Neural cell (in vitro differentiated cells): ENCODE results near the gene TMEM181. TPM values are rescaled to one million over a fixed set of nuclear protein-coding genes. Genes with fewer than 3 reads are reported as not detected.

Experiments used
- H2AFZ ChIP-seq: fragments of 200-600, 300-800 bp; sonication (generic), shearing (Covaris generic); 2 replicates; pipeline ENCODE4 v1.6.0; 2014; ENCODE audit warnings: low read depth, mild to moderate bottlenecking, antibody characterized with exemption, low read length, moderate library complexity
- H3F3A ChIP-seq: fragments of 200-600 bp; shearing (Covaris generic); 2 replicates; pipeline ENCODE4 v1.6.1; 2016; ENCODE audit warnings: mild to moderate bottlenecking, moderate library complexity, mixed read lengths, antibody characterized with exemption, low read length; ENCODE audit not compliant: insufficient read depth, poor library complexity, severe bottlenecking
- H3K27ac ChIP-seq: fragments of 200-600, 300-800 bp; sonication (generic), shearing (Covaris generic); 2 replicates; pipeline ENCODE4 v1.5.1; 2014; ENCODE audit warnings: mild to moderate bottlenecking, low read length, moderate library complexity
- H3K27me3 ChIP-seq: fragments of 300-800, 200-600 bp; sonication (generic), shearing (Covaris generic); 2 replicates; pipeline ENCODE4 v1.6.0; 2014; ENCODE audit warnings: mild to moderate bottlenecking, low read depth, low read length, moderate library complexity; ENCODE audit not compliant: insufficient read depth
- H3K36me3 ChIP-seq: fragments of 300-800, 200-600 bp; sonication (generic), shearing (Covaris generic); 2 replicates; pipeline ENCODE4 v1.5.1; 2014; ENCODE audit warnings: mild to moderate bottlenecking, antibody characterized with exemption, low read length, moderate library complexity; ENCODE audit not compliant: insufficient read depth
- H3K4me2 ChIP-seq: fragments of 300-800, 200-600 bp; sonication (generic), shearing (Covaris generic); 2 replicates; pipeline ENCODE4 v1.6.0; 2014; ENCODE audit warnings: mild to moderate bottlenecking, low read length
- H3K4me3 ChIP-seq: fragments of 300-800, 200-600 bp; sonication (generic), shearing (Covaris generic); 2 replicates; pipeline ENCODE4 v1.5.1; 2014; ENCODE audit warnings: mild to moderate bottlenecking, low read length, moderate library complexity
- H3K79me2 ChIP-seq: fragments of 200-600 bp; shearing (Covaris generic); replicated peaks from 2 replicates; pipeline ENCODE4 v1.6.0; 2014; ENCODE audit warnings: mild to moderate bottlenecking, low read length, moderate library complexity; ENCODE audit not compliant: insufficient read depth
- H3K9ac ChIP-seq: fragments of 300-800, 200-600 bp; sonication (generic), shearing (Covaris generic); 2 replicates; pipeline ENCODE4 v1.6.1; 2016; ENCODE audit warnings: mild to moderate bottlenecking, low read length, mixed read lengths
- H3K9me2 ChIP-seq: fragments of 200-600 bp; shearing (Covaris generic); 2 replicates; pipeline ENCODE4 v1.6.1; 2016; ENCODE audit warnings: mild to moderate bottlenecking, low read length, mixed read lengths; ENCODE audit not compliant: insufficient read depth
- H3K9me3 ChIP-seq: fragments of 200-600, 300-800 bp; sonication (generic), shearing (Covaris generic); 2 replicates; pipeline ENCODE4 v1.6.1; 2016; ENCODE audit warnings: mild to moderate bottlenecking, mixed run types, low read length, moderate library complexity, mixed read lengths
- H4K20me1 ChIP-seq: fragments of 200-600 bp; shearing (Covaris generic); 2 replicates; pipeline ENCODE4 v1.6.1; 2016; ENCODE audit warnings: mild to moderate bottlenecking, mixed run types; ENCODE audit not compliant: insufficient read depth
- EP300 ChIP-seq: fragments of 450-650 bp; conservative IDR thresholded peaks from 2 replicates; pipeline ENCODE4 v1.6.1; 2014; ENCODE audit warnings: antibody characterized with exemption, mild to moderate bottlenecking, moderate library complexity; ENCODE audit not compliant: poor library complexity, severe bottlenecking
- EZH2 ChIP-seq: fragments of 200-600, 300-800 bp; shearing (Covaris generic), sonication (generic); IDR thresholded peaks from 2 replicates; pipeline ENCODE4 v1.6.1; 2014; ENCODE audit warnings: antibody characterized with exemption, low read length, borderline replicate concordance, mild to moderate bottlenecking; ENCODE audit not compliant: insufficient read depth, poor library complexity, severe bottlenecking
- MXI1 ChIP-seq: fragments of 450-650 bp; conservative IDR thresholded peaks from 2 replicates; pipeline ENCODE4 v1.6.1; 2014; ENCODE audit warnings: antibody characterized with exemption, mild to moderate bottlenecking; ENCODE audit not compliant: poor library complexity, severe bottlenecking
- POLR2AphosphoS5 ChIP-seq: IDR thresholded peaks from 2 replicates; pipeline ENCODE4 v1.6.1; 2012
- RAD21 ChIP-seq: fragments of 450-650 bp; conservative IDR thresholded peaks from 2 replicates; pipeline ENCODE4 v1.6.1; 2014; ENCODE audit warnings: antibody characterized with exemption, mild to moderate bottlenecking, moderate library complexity
- SMC3 ChIP-seq: fragments of 450-650 bp; conservative IDR thresholded peaks from 2 replicates; pipeline ENCODE4 v1.6.1; 2014; ENCODE audit warnings: antibody characterized with exemption, mild to moderate bottlenecking, moderate library complexity; ENCODE audit not compliant: poor library complexity
- TAF1 ChIP-seq: IDR thresholded peaks from 2 replicates; pipeline ENCODE4 v1.6.1; 2012; ENCODE audit warnings: low read depth
- polyA plus RNA-seq: library from polyadenylated mRNA; depleted of rRNA; stranded (reverse); fragments of >200 nt; gene quantifications from 2 replicates; pipeline ENCODE4 v1.2.3, GENCODE V29; 2014
- TF ChIP-seq, protein P1 (sequence below): fragments of 450-650 bp; IDR thresholded peaks from 2 replicates; pipeline ENCODE4 v1.5.1; 2014; ENCODE audit warnings: antibody characterized with exemption, mild to moderate bottlenecking, moderate library complexity; ENCODE audit not compliant: poor library complexity, severe bottlenecking
- TF ChIP-seq, protein P2 (sequence below): IDR thresholded peaks from 2 replicates; pipeline ENCODE4 v1.6.1; 2012; ENCODE audit warnings: borderline replicate concordance

The TMEM181 gene
- polyA plus RNA-seq, 1 donor from 2014 or later: 47.6 TPM

DNA sequence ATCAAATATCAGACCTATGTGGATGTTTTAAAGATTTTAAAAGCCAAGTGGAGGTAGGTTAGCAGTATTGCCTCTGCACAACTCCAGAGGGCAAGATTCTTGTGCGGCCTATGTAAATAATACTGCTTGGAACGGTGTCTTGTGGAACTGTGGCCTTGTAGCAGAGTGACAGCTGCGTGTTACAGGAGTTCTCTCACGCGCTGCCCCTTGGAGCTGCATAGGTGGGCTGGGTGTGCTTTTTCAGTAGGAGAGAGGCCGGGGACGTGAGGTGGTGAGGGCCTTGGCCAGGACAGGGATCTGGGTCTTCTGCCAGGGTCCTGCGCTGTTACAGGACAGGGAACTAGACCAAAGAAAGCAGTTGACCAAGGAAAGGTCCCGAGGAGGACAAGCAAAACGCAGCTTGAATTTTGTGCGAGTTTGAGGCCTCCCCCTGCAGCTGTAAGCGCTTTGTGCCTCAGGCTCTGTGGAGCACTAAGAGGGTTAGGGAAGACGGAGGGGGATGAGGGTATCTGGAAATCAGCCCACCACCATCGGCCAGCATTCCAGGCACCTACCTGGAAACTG is 1.5 kb downstream of the TMEM181 start:
- no peak overlapping the region for H2AFZ ChIP-seq

DNA sequence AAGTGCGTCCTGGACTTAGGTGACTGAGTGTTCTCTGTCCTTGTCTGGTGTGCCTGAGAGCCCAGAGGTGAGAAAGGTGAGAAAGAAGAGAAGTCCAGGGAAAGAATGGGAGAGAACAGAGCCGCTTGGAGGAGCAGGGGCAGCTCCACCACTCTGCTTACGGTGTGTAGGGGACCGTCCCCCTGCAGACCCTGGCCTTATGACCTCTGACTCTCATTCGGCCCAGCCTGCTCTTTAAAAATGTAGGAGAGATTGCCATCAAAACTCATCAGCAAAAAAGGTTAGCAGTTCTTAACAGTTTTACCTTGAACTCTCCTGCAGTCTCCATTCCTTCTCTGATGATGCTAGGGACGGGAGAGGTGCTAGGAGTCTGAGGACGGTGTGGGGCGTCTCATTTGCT is 2.0 kb downstream of the TMEM181 start:
- Histone ChIP-seq H3K4me3 (no peak overlapping the region), H3K4me2 (no peak overlapping the region)

More for the DNA sequence above, 1.5 kb downstream of the TMEM181 start:
- H3K9me2 ChIP-seq: no peaks in the 10 kb centered on the region
- peaks cover 34% of the 10 kb centered on the region for H3K79me2 ChIP-seq
- peak overlapping the region; percentile 94 for H3K4me2 ChIP-seq
- H4K20me1 ChIP-seq: peaks cover 10% of the 10 kb centered on the region
- H3K27me3 ChIP-seq: no peaks in the 10 kb centered on the region
- H3K9ac ChIP-seq: no peak overlapping the region
- TF ChIP-seq RAD21 (no peak), TAF1 (no peak), EP300 (no peak), POLR2AphosphoS5 (no peak), EZH2 (no peak), SMC3 (no peak), MXI1 (no peak)
- TF ChIP-seq, protein P1, sequence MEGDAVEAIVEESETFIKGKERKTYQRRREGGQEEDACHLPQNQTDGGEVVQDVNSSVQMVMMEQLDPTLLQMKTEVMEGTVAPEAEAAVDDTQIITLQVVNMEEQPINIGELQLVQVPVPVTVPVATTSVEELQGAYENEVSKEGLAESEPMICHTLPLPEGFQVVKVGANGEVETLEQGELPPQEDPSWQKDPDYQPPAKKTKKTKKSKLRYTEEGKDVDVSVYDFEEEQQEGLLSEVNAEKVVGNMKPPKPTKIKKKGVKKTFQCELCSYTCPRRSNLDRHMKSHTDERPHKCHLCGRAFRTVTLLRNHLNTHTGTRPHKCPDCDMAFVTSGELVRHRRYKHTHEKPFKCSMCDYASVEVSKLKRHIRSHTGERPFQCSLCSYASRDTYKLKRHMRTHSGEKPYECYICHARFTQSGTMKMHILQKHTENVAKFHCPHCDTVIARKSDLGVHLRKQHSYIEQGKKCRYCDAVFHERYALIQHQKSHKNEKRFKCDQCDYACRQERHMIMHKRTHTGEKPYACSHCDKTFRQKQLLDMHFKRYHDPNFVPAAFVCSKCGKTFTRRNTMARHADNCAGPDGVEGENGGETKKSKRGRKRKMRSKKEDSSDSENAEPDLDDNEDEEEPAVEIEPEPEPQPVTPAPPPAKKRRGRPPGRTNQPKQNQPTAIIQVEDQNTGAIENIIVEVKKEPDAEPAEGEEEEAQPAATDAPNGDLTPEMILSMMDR: no peak
- TF ChIP-seq, protein P2, sequence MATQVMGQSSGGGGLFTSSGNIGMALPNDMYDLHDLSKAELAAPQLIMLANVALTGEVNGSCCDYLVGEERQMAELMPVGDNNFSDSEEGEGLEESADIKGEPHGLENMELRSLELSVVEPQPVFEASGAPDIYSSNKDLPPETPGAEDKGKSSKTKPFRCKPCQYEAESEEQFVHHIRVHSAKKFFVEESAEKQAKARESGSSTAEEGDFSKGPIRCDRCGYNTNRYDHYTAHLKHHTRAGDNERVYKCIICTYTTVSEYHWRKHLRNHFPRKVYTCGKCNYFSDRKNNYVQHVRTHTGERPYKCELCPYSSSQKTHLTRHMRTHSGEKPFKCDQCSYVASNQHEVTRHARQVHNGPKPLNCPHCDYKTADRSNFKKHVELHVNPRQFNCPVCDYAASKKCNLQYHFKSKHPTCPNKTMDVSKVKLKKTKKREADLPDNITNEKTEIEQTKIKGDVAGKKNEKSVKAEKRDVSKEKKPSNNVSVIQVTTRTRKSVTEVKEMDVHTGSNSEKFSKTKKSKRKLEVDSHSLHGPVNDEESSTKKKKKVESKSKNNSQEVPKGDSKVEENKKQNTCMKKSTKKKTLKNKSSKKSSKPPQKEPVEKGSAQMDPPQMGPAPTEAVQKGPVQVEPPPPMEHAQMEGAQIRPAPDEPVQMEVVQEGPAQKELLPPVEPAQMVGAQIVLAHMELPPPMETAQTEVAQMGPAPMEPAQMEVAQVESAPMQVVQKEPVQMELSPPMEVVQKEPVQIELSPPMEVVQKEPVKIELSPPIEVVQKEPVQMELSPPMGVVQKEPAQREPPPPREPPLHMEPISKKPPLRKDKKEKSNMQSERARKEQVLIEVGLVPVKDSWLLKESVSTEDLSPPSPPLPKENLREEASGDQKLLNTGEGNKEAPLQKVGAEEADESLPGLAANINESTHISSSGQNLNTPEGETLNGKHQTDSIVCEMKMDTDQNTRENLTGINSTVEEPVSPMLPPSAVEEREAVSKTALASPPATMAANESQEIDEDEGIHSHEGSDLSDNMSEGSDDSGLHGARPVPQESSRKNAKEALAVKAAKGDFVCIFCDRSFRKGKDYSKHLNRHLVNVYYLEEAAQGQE: no peak
- no peak overlapping the region for H3K27ac ChIP-seq
- peak overlapping the region; percentile 85 for H3K4me3 ChIP-seq
- H3F3A ChIP-seq: peaks cover 4% of the 10 kb centered on the region
- no peaks in the 10 kb centered on the region for H3K9me3 ChIP-seq
- H3K36me3 ChIP-seq: no peaks in the 10 kb centered on the region

More for the DNA sequence above, 2.0 kb downstream of the TMEM181 start:
- H2AFZ ChIP-seq: no peak overlapping the region
- H3K27ac ChIP-seq: no peak overlapping the region
- H3K9me3 ChIP-seq: no peaks in the 10 kb centered on the region
- H3K27me3 ChIP-seq: no peaks in the 10 kb centered on the region
- peaks cover 34% of the 10 kb centered on the region for H3K79me2 ChIP-seq
- no peaks in the 10 kb centered on the region for H3K36me3 ChIP-seq
- no peak overlapping the region for H3K9ac ChIP-seq
- peaks cover 4% of the 10 kb centered on the region for H3F3A ChIP-seq
- H4K20me1 ChIP-seq: peaks cover 10% of the 10 kb centered on the region
- TF ChIP-seq, protein P1: no peak
- no peak for TF ChIP-seq EZH2
- no peak for TF ChIP-seq RAD21
- no peak for TF ChIP-seq POLR2AphosphoS5
- TF ChIP-seq TAF1: no peak
- TF ChIP-seq SMC3: no peak
- TF ChIP-seq, protein P2: no peak
- no peak for TF ChIP-seq MXI1
- no peak for TF ChIP-seq EP300
- H3K9me2 ChIP-seq: no peaks in the 10 kb centered on the region
